GM23338 (cell line): Measurements from ENCODE around the gene OR4X2. TPM values are rescaled to one million over a fixed set of nuclear protein-coding genes. Genes with fewer than 3 reads are reported as not detected.

Source experiments
- ATAC-seq: fragments of 200-7000 bp; cut with Tn5 transposase; 3 replicates; pipeline ENCODE4 v1.9.1; 2020
- DNase-seq: peaks from one replicate; pipeline ENCODE4 v3.0.0-alpha.2; 2015; ENCODE audit warnings: low spot score
- H2AFZ ChIP-seq: fragments of 200-600 bp; sonication (generic); 2 replicates; pipeline ENCODE4 v1.8.0; 2016; ENCODE audit warnings: antibody characterized with exemption, mild to moderate bottlenecking, moderate library complexity
- H3F3A ChIP-seq: fragments of 200-600 bp; sonication (generic); replicated peaks from 2 replicates; pipeline ENCODE4 v1.8.0; 2017; ENCODE audit warnings: antibody characterized with exemption, mixed run types, low read depth
- H3K27ac ChIP-seq: fragments of 200-600 bp; sonication (generic); 2 replicates; pipeline ENCODE4 v1.6.1; 2016; ENCODE audit warnings: low read depth
- H3K27me3 ChIP-seq: fragments of 200-600 bp; sonication (generic); 2 replicates; pipeline ENCODE4 v1.8.0; 2016; ENCODE audit warnings: mild to moderate bottlenecking, mixed run types, moderate library complexity; ENCODE audit not compliant: insufficient read depth
- H3K36me3 ChIP-seq: fragments of 200-600 bp; sonication (generic); 2 replicates; pipeline ENCODE4 v1.8.0; 2016; ENCODE audit warnings: mild to moderate bottlenecking; ENCODE audit not compliant: insufficient read depth
- H3K4me1 ChIP-seq: fragments of 200-600 bp; sonication (generic); 2 replicates; pipeline ENCODE4 v1.8.0; 2016; ENCODE audit warnings: mild to moderate bottlenecking, moderate library complexity; ENCODE audit not compliant: insufficient read depth
- H3K4me2 ChIP-seq: fragments of 200-600 bp; sonication (generic); 2 replicates; pipeline ENCODE4 v1.7.1; 2017; ENCODE audit warnings: mixed run types
- H3K4me3 ChIP-seq: fragments of 200-600 bp; sonication (generic); 2 replicates; pipeline ENCODE4 v1.6.1; 2016; ENCODE audit warnings: mixed run types
- H3K79me2 ChIP-seq: fragments of 200-600 bp; sonication (generic); replicated peaks from 2 replicates; pipeline ENCODE4 v1.8.0; 2017; ENCODE audit warnings: mild to moderate bottlenecking; ENCODE audit not compliant: insufficient read depth
- H3K9me2 ChIP-seq: fragments of 200-600 bp; sonication (generic); 2 replicates; pipeline ENCODE4 v1.8.0; 2017; ENCODE audit not compliant: insufficient read depth
- H4K20me1 ChIP-seq: fragments of 200-600 bp; sonication (generic); replicated peaks from 2 replicates; pipeline ENCODE4 v1.8.0; 2017; ENCODE audit warnings: mild to moderate bottlenecking; ENCODE audit not compliant: insufficient read depth
- H3K27ac Mint-ChIP-seq: 2 replicates; pipeline ENCODE4 v1.8.0; 2020; ENCODE audit warnings: inconsistent platforms, mild to moderate bottlenecking, moderate library complexity, mixed read lengths
- H3K27me3 Mint-ChIP-seq: 3 replicates; pipeline ENCODE4 v1.8.0; 2022; ENCODE audit warnings: low read depth, mild to moderate bottlenecking, moderate library complexity, mixed read lengths, inconsistent platforms; ENCODE audit not compliant: insufficient read depth, poor library complexity
- H3K36me3 Mint-ChIP-seq: 3 replicates; pipeline ENCODE4 v1.8.0; 2021; ENCODE audit warnings: low read depth, mild to moderate bottlenecking, inconsistent platforms, moderate library complexity, mixed read lengths
- H3K4me1 Mint-ChIP-seq: 3 replicates; pipeline ENCODE4 v1.8.0; 2020; ENCODE audit warnings: mild to moderate bottlenecking, inconsistent platforms, mixed read lengths
- H3K4me3 Mint-ChIP-seq: 3 replicates; pipeline ENCODE4 v1.8.0; 2021; ENCODE audit warnings: moderate library complexity, mild to moderate bottlenecking, inconsistent platforms, mixed read lengths
- H3K9me3 Mint-ChIP-seq: 3 replicates; pipeline ENCODE4 v1.8.0; 2020; ENCODE audit warnings: moderate library complexity, mild to moderate bottlenecking, inconsistent platforms, mixed read lengths
- CREB1 ChIP-seq: fragments of 250-450 bp; sonication (Bioruptor Pico); IDR thresholded peaks from 2 replicates; pipeline ENCODE4 v1.5.0; 2020; ENCODE audit warnings: low read depth, mild to moderate bottlenecking, moderate library complexity
- EZH2 ChIP-seq: fragments of 200-600 bp; sonication (generic); IDR thresholded peaks from one replicate; pipeline ENCODE4 v1.8.0; 2017; ENCODE audit warnings: antibody characterized with exemption, mild to moderate bottlenecking, low read depth; ENCODE audit not compliant: unreplicated experiment
- EZH2phosphoT487 ChIP-seq: fragments of 200-600 bp; sonication (generic); IDR thresholded peaks from one replicate; pipeline ENCODE4 v1.8.1; 2018; ENCODE audit warnings: antibody characterized with exemption; ENCODE audit not compliant: unreplicated experiment
- JUNB ChIP-seq: IDR thresholded peaks from one replicate; pipeline ENCODE4 v1.6.1; 2016; ENCODE audit warnings: antibody characterized with exemption; ENCODE audit not compliant: unreplicated experiment
- NANOG ChIP-seq: IDR thresholded peaks from 2 replicates; pipeline ENCODE4 v1.6.1; 2016; ENCODE audit warnings: antibody characterized with exemption, borderline replicate concordance
- POLR2AphosphoS5 ChIP-seq: IDR thresholded peaks from 2 replicates; pipeline ENCODE4 v1.6.1; 2016; ENCODE audit warnings: antibody characterized with exemption, low read depth
- STAT1 ChIP-seq: IDR thresholded peaks from one replicate; pipeline ENCODE4 v1.6.1; 2016; ENCODE audit warnings: antibody characterized with exemption; ENCODE audit not compliant: unreplicated experiment
- ZNF114 ChIP-seq: fragments of 250-450 bp; sonication (Bioruptor Pico); IDR thresholded peaks from 2 replicates; pipeline ENCODE4 v1.5.0; 2020; ENCODE audit warnings: mild to moderate bottlenecking, moderate library complexity
- ZNF331 ChIP-seq: fragments of 250-450 bp; sonication (Bioruptor Pico); IDR thresholded peaks from 2 replicates; pipeline ENCODE4 v1.5.0; 2020; ENCODE audit warnings: low read depth, mild to moderate bottlenecking, moderate library complexity
- ZNF462 ChIP-seq: fragments of 250-450 bp; sonication (Bioruptor Pico); IDR thresholded peaks from 2 replicates; pipeline ENCODE4 v1.5.0; 2020; ENCODE audit warnings: mild to moderate bottlenecking, moderate library complexity
- polyA plus RNA-seq: library from polyadenylated mRNA; unstranded; fragments of >200 nt; fragmentation: Nextera tagmentation; extraction: Ambion mirVana; gene quantifications from 2 replicates; pipeline ENCODE4 v1.2.1, GENCODE V29; 2016
- total RNA-seq: library from RNA; depleted of rRNA; stranded (reverse); fragments of >200 nt; shearing (Covaris generic); gene quantifications from 2 replicates; pipeline ENCODE4 v1.2.3, GENCODE V29; 2014
- TF ChIP-seq, protein P1 (sequence below), 2 experiments: fragments of 200-600 bp in 1 of 2; sonication (generic) in 1 of 2; conservative IDR thresholded peaks; 2 replicates each; pipeline versions ENCODE4 v1.5.1 to v1.6.1; 2016 to 2017; ENCODE audit warnings: antibody characterized with exemption in 2 of 2, low read depth in 2 of 2, mild to moderate bottlenecking in 2 of 2, moderate library complexity in 1 of 2
- TF ChIP-seq, protein P2 (sequence below): IDR thresholded peaks from one replicate; pipeline ENCODE4 v1.6.1; 2018; ENCODE audit warnings: antibody characterized with exemption; ENCODE audit not compliant: unreplicated experiment
- TF ChIP-seq, protein P3 (sequence below): IDR thresholded peaks from 2 replicates; pipeline ENCODE4 v1.6.1; 2016; ENCODE audit warnings: antibody characterized with exemption

OR4X2 gene
- total and polyA plus RNA-seq, 2 experiments from 2014 or later: not detected

GRCh38 chr11:48242501-48242900, 2.4 kb upstream of the OR4X2 start:
- no peak overlapping the region for H3K4me3 ChIP-seq

More at GRCh38 chr11:48242501-48242900, 2.4 kb upstream of the OR4X2 start:
- Mint-ChIP-seq H3K27ac (no peak overlapping the region), H3K9me3 (peaks cover 97% of the 10 kb centered on the region), H3K4me3 (no peak overlapping the region), H3K4me1 (no peaks in the 10 kb centered on the region), H3K36me3 (peaks cover 30% of the 10 kb centered on the region), H3K27me3 (no peaks in the 10 kb centered on the region)
- Histone ChIP-seq H3F3A (no peaks in the 10 kb centered on the region), H3K79me2 (no peaks in the 10 kb centered on the region), H2AFZ (no peak overlapping the region), H4K20me1 (no peaks in the 10 kb centered on the region), H3K36me3 (peaks cover 3% of the 10 kb centered on the region; the same call in 1 of the 2 replicates), H3K27me3 (no peaks in the 10 kb centered on the region), H3K4me2 (no peak overlapping the region), H3K9me2 (no peaks in the 10 kb centered on the region), H3K4me1 (no peaks in the 10 kb centered on the region), H3K27ac (no peak overlapping the region)
- ATAC-seq: no peak
- DNase-seq: no peak
- TF ChIP-seq CREB1 (no peak), ZNF331 (CRISPR knock-in tag) (no peak), EZH2 (no peak), EZH2phosphoT487 (no peak), ZNF114 (CRISPR knock-in tag) (no peak), STAT1 (no peak), NANOG (no peak), JUNB (no peak), POLR2AphosphoS5 (no peak), ZNF462 (CRISPR knock-in tag) (no peak)
- TF ChIP-seq, protein P1, sequence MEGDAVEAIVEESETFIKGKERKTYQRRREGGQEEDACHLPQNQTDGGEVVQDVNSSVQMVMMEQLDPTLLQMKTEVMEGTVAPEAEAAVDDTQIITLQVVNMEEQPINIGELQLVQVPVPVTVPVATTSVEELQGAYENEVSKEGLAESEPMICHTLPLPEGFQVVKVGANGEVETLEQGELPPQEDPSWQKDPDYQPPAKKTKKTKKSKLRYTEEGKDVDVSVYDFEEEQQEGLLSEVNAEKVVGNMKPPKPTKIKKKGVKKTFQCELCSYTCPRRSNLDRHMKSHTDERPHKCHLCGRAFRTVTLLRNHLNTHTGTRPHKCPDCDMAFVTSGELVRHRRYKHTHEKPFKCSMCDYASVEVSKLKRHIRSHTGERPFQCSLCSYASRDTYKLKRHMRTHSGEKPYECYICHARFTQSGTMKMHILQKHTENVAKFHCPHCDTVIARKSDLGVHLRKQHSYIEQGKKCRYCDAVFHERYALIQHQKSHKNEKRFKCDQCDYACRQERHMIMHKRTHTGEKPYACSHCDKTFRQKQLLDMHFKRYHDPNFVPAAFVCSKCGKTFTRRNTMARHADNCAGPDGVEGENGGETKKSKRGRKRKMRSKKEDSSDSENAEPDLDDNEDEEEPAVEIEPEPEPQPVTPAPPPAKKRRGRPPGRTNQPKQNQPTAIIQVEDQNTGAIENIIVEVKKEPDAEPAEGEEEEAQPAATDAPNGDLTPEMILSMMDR (conservative IDR thresholded peaks at IDR 0.05; ENCODE audit: low read depth in 2 of 2): no peak
- TF ChIP-seq, protein P2, sequence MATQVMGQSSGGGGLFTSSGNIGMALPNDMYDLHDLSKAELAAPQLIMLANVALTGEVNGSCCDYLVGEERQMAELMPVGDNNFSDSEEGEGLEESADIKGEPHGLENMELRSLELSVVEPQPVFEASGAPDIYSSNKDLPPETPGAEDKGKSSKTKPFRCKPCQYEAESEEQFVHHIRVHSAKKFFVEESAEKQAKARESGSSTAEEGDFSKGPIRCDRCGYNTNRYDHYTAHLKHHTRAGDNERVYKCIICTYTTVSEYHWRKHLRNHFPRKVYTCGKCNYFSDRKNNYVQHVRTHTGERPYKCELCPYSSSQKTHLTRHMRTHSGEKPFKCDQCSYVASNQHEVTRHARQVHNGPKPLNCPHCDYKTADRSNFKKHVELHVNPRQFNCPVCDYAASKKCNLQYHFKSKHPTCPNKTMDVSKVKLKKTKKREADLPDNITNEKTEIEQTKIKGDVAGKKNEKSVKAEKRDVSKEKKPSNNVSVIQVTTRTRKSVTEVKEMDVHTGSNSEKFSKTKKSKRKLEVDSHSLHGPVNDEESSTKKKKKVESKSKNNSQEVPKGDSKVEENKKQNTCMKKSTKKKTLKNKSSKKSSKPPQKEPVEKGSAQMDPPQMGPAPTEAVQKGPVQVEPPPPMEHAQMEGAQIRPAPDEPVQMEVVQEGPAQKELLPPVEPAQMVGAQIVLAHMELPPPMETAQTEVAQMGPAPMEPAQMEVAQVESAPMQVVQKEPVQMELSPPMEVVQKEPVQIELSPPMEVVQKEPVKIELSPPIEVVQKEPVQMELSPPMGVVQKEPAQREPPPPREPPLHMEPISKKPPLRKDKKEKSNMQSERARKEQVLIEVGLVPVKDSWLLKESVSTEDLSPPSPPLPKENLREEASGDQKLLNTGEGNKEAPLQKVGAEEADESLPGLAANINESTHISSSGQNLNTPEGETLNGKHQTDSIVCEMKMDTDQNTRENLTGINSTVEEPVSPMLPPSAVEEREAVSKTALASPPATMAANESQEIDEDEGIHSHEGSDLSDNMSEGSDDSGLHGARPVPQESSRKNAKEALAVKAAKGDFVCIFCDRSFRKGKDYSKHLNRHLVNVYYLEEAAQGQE: no peak
- TF ChIP-seq, protein P3, sequence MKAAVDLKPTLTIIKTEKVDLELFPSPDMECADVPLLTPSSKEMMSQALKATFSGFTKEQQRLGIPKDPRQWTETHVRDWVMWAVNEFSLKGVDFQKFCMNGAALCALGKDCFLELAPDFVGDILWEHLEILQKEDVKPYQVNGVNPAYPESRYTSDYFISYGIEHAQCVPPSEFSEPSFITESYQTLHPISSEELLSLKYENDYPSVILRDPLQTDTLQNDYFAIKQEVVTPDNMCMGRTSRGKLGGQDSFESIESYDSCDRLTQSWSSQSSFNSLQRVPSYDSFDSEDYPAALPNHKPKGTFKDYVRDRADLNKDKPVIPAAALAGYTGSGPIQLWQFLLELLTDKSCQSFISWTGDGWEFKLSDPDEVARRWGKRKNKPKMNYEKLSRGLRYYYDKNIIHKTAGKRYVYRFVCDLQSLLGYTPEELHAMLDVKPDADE: no peak
